Heart left ventricle (tissue), 13 donors: ENCODE data around the gene SPPL2B.

Source experiments
- POLR2A ChIP-seq, 2 donors: fragments of 450-650 bp; IDR thresholded peaks; one replicate each; pipeline ENCODE4 v1.6.1; 2017; ENCODE audit warnings: antibody characterized with exemption in 2 of 2, mild to moderate bottlenecking in 2 of 2, moderate library complexity in 2 of 2
- TF ChIP-seq, protein P1 (sequence below), 12 donors: fragments of 200-600 bp; sonication (generic) in 4 of 12; IDR thresholded peaks; one replicate each; pipeline versions ENCODE4 v1.5.0 to v1.8.0; 2018 to 2022; ENCODE audit warnings: antibody characterized with exemption in 12 of 12, mild to moderate bottlenecking in 5 of 12
- donor health status: ischemic (EF 13 %, LVEDD 7.1; RV severe dilation, severe dysfunction).
- donor health status: DM: no; HTN: yes; CAD: no.
- donor health status: DM: no; HTN: no; CAD: no.
- donor health status: ischemic (EF 25% LVEDD 6.9; RV normal size, moderate dysfunction).
- donor health status: ischemic (EF 25% LVEDD 5.7; RV mildly dilated, moderate dysfunction).
- donor health status: ischemic (EF 35%, LVEDD 5.7; RV mildly dilated, moderate dysfunction).
- donor health status: nonischemic (EF 11% LVEDD 7.7; RV severe dilation, severe dysfunction).
- donor health status: DM: yes; HTN: yes; CAD: no.
- donor health status: PGD.
- donor health status: ischemic (EF 29% LVEDD 5.4; RV normal size, mild dysfunction).
- donor health status: nonischemic (EF 23%, LVEDD 6.1; RV moderate dilation, normal function).

DNA sequence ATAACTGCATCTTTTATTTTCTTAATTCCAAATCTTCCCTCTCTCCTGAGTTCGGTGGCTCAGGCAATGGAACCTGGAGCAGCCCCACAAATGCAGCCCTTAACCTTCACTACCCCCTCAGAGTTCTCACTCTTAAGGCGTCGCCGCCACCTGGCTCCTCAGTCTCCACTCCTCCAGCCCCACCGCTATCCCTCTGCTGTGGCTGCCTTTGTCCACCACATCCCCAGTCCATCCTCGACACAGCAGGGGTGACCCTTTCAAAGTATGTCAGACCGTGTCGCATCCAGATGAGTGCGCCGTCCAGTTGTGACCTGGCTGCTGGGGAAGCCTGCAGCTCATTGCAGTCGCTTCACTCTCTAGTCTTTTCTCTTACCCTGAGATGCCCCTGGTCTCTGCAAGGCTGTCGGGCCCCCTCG, 1.0 kb downstream of the SPPL2B start:
- TF ChIP-seq, protein P1, sequence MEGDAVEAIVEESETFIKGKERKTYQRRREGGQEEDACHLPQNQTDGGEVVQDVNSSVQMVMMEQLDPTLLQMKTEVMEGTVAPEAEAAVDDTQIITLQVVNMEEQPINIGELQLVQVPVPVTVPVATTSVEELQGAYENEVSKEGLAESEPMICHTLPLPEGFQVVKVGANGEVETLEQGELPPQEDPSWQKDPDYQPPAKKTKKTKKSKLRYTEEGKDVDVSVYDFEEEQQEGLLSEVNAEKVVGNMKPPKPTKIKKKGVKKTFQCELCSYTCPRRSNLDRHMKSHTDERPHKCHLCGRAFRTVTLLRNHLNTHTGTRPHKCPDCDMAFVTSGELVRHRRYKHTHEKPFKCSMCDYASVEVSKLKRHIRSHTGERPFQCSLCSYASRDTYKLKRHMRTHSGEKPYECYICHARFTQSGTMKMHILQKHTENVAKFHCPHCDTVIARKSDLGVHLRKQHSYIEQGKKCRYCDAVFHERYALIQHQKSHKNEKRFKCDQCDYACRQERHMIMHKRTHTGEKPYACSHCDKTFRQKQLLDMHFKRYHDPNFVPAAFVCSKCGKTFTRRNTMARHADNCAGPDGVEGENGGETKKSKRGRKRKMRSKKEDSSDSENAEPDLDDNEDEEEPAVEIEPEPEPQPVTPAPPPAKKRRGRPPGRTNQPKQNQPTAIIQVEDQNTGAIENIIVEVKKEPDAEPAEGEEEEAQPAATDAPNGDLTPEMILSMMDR (IDR thresholded peaks at IDR 0.05): no peak
- no peak for TF ChIP-seq POLR2A (IDR thresholded peaks at IDR 0.05)
